ENCODE results near the gene TLK2. TPM values are rescaled to one million over a fixed set of nuclear protein-coding genes. Genes with fewer than 3 reads are reported as not detected.
"Not testable (repeated sequence)": the region's sequence is repeated elsewhere in the genome, so short reads cannot be mapped to it uniquely, and the experiment has no call there.

Gene TLK2
- total RNA-seq, 2 experiments from 2014 or later = 42.0 to 43.9 TPM

- ATAC-seq (no peak), DNase-seq (no peak)
- no peaks in the 10 kb centered on the region for H3K9me3 Mint-ChIP-seq (ENCODE audit: low read depth)
- peaks cover 2% of the 10 kb centered on the region for H3K4me1 Mint-ChIP-seq
- H3K4me3 Mint-ChIP-seq = no peak overlapping the region
- H3K36me3 Mint-ChIP-seq = peaks cover 17% of the 10 kb centered on the region
- no peaks in the 10 kb centered on the region for H3K27me3 Mint-ChIP-seq
- H3K27ac Mint-ChIP-seq = no peak overlapping the region
- CTCF ChIA-PET = interaction anchor here (1.2 kb wide), 1 partner anchor 29 kb away, joined by 3 read pairs; no protein-coding TSS in a partner anchor
Measured at GRCh38 chr17:62581764-62582163, 103.1 kb downstream of the TLK2 start.

GRCh38 chr17:62587554-62587953 lies 108.9 kb downstream of the TLK2 start:
- no peak for ATAC-seq

GRCh38 chr17:62588109-62588508 lies 109.5 kb downstream of the TLK2 start:
- CTCF ChIA-PET = no interaction called here
- H3K4me1 Mint-ChIP-seq = no peaks in the 10 kb centered on the region

More at GRCh38 chr17:62587554-62587953, 108.9 kb downstream of the TLK2 start:
- CTCF ChIA-PET = no interaction called here
- Mint-ChIP-seq H3K9me3 (ENCODE audit: low read depth) (no peaks in the 10 kb centered on the region), H3K27ac (no peak overlapping the region), H3K36me3 (peaks cover 24% of the 10 kb centered on the region), H3K4me1 (peaks cover 2% of the 10 kb centered on the region), H3K27me3 (no peaks in the 10 kb centered on the region), H3K4me3 (no peak overlapping the region)
- no peak for DNase-seq

GRCh38 chr17:62591333-62591732 lies 112.7 kb downstream of the TLK2 start:
- DNase-seq (no peak), ATAC-seq (no peak)
- H3K4me1 Mint-ChIP-seq = no peaks in the 10 kb centered on the region
- no peaks in the 10 kb centered on the region for H3K27me3 Mint-ChIP-seq
- H3K27ac Mint-ChIP-seq = no peak overlapping the region
- no peak overlapping the region for H3K4me3 Mint-ChIP-seq
- peaks cover 29% of the 10 kb centered on the region for H3K36me3 Mint-ChIP-seq
- no peaks in the 10 kb centered on the region for H3K9me3 Mint-ChIP-seq (ENCODE audit: low read depth)
- CTCF ChIA-PET = interaction anchor here (0.8 to 0.9 kb wide), 2 partner anchors 19 to 28 kb away, joined by 3 to 4 read pairs; no protein-coding TSS in a partner anchor

More at GRCh38 chr17:62588109-62588508, 109.5 kb downstream of the TLK2 start:
- H3K36me3 Mint-ChIP-seq = peaks cover 19% of the 10 kb centered on the region
- H3K27ac Mint-ChIP-seq = no peak overlapping the region
- H3K27me3 Mint-ChIP-seq = no peaks in the 10 kb centered on the region
- ATAC-seq = no peak
- no peak for DNase-seq
- no peaks in the 10 kb centered on the region for H3K9me3 Mint-ChIP-seq (ENCODE audit: low read depth)
- no peak overlapping the region for H3K4me3 Mint-ChIP-seq

GRCh38 chr17:62591822-62592221 lies 113.2 kb downstream of the TLK2 start:
- ATAC-seq; H3K4me3 Mint-ChIP-seq; H3K27ac Mint-ChIP-seq; H3K27me3 Mint-ChIP-seq; H3K4me1 Mint-ChIP-seq; H3K9me3 Mint-ChIP-seq (ENCODE audit: low read depth); DNase-seq: not testable (repeated sequence)
- CTCF ChIA-PET = interaction anchor here (0.8 to 0.9 kb wide), 2 partner anchors 19 to 28 kb away, joined by 3 to 4 read pairs; no protein-coding TSS in a partner anchor
- peaks cover 33% of the 10 kb centered on the region for H3K36me3 Mint-ChIP-seq

GRCh38 chr17:62592341-62593099 lies 113.9 kb downstream of the TLK2 start:
- Mint-ChIP-seq H3K36me3 (peaks cover 35% of the 10 kb centered on the region), H3K9me3 (ENCODE audit: low read depth) (no peaks in the 10 kb centered on the region), H3K27me3 (no peaks in the 10 kb centered on the region), H3K4me1 (no peaks in the 10 kb centered on the region), H3K4me3 (no peak overlapping the region), H3K27ac (no peak overlapping the region)
- CTCF ChIA-PET = no interaction called here
- ATAC-seq = no peak
- no peak for DNase-seq

- CTCF ChIA-PET = interaction anchor here (0.9 kb wide), 1 partner anchor 129 kb away, joined by 3 read pairs; no protein-coding TSS in a partner anchor
- H3K27ac Mint-ChIP-seq = no peak overlapping the region
- no peaks in the 10 kb centered on the region for H3K9me3 Mint-ChIP-seq (ENCODE audit: low read depth)
- ATAC-seq (no peak), DNase-seq (no peak)
- peaks cover 41% of the 10 kb centered on the region for H3K36me3 Mint-ChIP-seq
- no peaks in the 10 kb centered on the region for H3K27me3 Mint-ChIP-seq
- no peak overlapping the region for H3K4me3 Mint-ChIP-seq
- H3K4me1 Mint-ChIP-seq = no peaks in the 10 kb centered on the region
Measured at GRCh38 chr17:62595484-62595883, 116.9 kb downstream of the TLK2 start.

GRCh38 chr17:62596662-62597061 lies 118.0 kb downstream of the TLK2 start:
- DNase-seq (no peak), ATAC-seq (no peak)
- H3K36me3 Mint-ChIP-seq = peaks cover 44% of the 10 kb centered on the region
- no peaks in the 10 kb centered on the region for H3K4me1 Mint-ChIP-seq
- CTCF ChIA-PET = no interaction called here
- H3K27me3 Mint-ChIP-seq = no peaks in the 10 kb centered on the region
- no peaks in the 10 kb centered on the region for H3K9me3 Mint-ChIP-seq (ENCODE audit: low read depth)
- H3K4me3 Mint-ChIP-seq = no peak overlapping the region
- H3K27ac Mint-ChIP-seq = no peak overlapping the region

GRCh38 chr17:62597150-62597549 lies 118.5 kb downstream of the TLK2 start:
- CTCF ChIA-PET = no interaction called here
- DNase-seq (no peak), ATAC-seq (no peak)
- H3K27ac Mint-ChIP-seq = no peak overlapping the region
- H3K9me3 Mint-ChIP-seq (ENCODE audit: low read depth) = no peaks in the 10 kb centered on the region
- H3K27me3 Mint-ChIP-seq = no peaks in the 10 kb centered on the region
- no peak overlapping the region for H3K4me3 Mint-ChIP-seq
- no peaks in the 10 kb centered on the region for H3K4me1 Mint-ChIP-seq
- peaks cover 44% of the 10 kb centered on the region for H3K36me3 Mint-ChIP-seq

GRCh38 chr17:62597920-62598319 lies 119.3 kb downstream of the TLK2 start:
- no peak for DNase-seq
- Mint-ChIP-seq H3K9me3 (ENCODE audit: low read depth) (no peaks in the 10 kb centered on the region), H3K27ac (no peak overlapping the region), H3K36me3 (peaks cover 50% of the 10 kb centered on the region), H3K27me3 (no peaks in the 10 kb centered on the region), H3K4me3 (no peak overlapping the region), H3K4me1 (no peaks in the 10 kb centered on the region)
- CTCF ChIA-PET = no interaction called here
- no peak for ATAC-seq

GRCh38 chr17:62599964-62600657 lies 121.5 kb downstream of the TLK2 start:
- Mint-ChIP-seq H3K4me3 (no peak overlapping the region), H3K4me1 (no peaks in the 10 kb centered on the region), H3K27ac (no peak overlapping the region), H3K9me3 (ENCODE audit: low read depth) (no peaks in the 10 kb centered on the region), H3K36me3 (peaks cover 48% of the 10 kb centered on the region), H3K27me3 (no peaks in the 10 kb centered on the region)
- no peak for ATAC-seq
- CTCF ChIA-PET = interaction anchor here (1.2 kb wide), 1 partner anchor 1066 kb away, joined by 3 read pairs; no protein-coding TSS in a partner anchor
- no peak for DNase-seq

- ATAC-seq = no peak
- H3K36me3 Mint-ChIP-seq = peaks cover 44% of the 10 kb centered on the region
- CTCF ChIA-PET = no interaction called here
Measured at GRCh38 chr17:62600805-62601204, 122.2 kb downstream of the TLK2 start.

GRCh38 chr17:62601471-62601870 lies 122.8 kb downstream of the TLK2 start:
- ATAC-seq (no peak), DNase-seq (no peak)
- H3K4me3 Mint-ChIP-seq = no peak overlapping the region
- no peak overlapping the region for H3K27ac Mint-ChIP-seq
- H3K4me1 Mint-ChIP-seq = no peaks in the 10 kb centered on the region
- no peaks in the 10 kb centered on the region for H3K9me3 Mint-ChIP-seq (ENCODE audit: low read depth)
- H3K27me3 Mint-ChIP-seq = no peaks in the 10 kb centered on the region
- CTCF ChIA-PET = no interaction called here
- H3K36me3 Mint-ChIP-seq = peaks cover 42% of the 10 kb centered on the region

More at GRCh38 chr17:62600805-62601204, 122.2 kb downstream of the TLK2 start:
- Mint-ChIP-seq H3K27ac (no peak overlapping the region), H3K4me3 (no peak overlapping the region), H3K4me1 (no peaks in the 10 kb centered on the region), H3K27me3 (no peaks in the 10 kb centered on the region), H3K9me3 (ENCODE audit: low read depth) (no peaks in the 10 kb centered on the region)
- no peak for DNase-seq

- DNase-seq; H3K27ac Mint-ChIP-seq; H3K27me3 Mint-ChIP-seq; H3K4me1 Mint-ChIP-seq; CTCF ChIA-PET; ATAC-seq; H3K9me3 Mint-ChIP-seq (ENCODE audit: low read depth); H3K4me3 Mint-ChIP-seq: not testable (repeated sequence)
- peaks cover 42% of the 10 kb centered on the region for H3K36me3 Mint-ChIP-seq
Measured at GRCh38 chr17:62603783-62604182, 125.2 kb downstream of the TLK2 start.

Data from activated CD8-positive, alpha-beta memory T cell treated with anti-CD3 and anti-CD28 coated beads, Interleukin-2, amount 10 ng/mL, durations not matched to agents 7 days and 5 days (primary cell).